Endothelial cell of umbilical vein (primary cell): Measurements from ENCODE around the gene LOXL1. TPM values are rescaled to one million over a fixed set of nuclear protein-coding genes. Genes with fewer than 3 reads are reported as not detected.

ENCODE experiments used
- BruUV-seq: library from RNA; stranded (reverse); fragments of 400-500 nt; replicated peaks from 2 replicates; lab custom pipeline; 2021; lab: Mats Ljungman, UMichigan
- CTCF ChIA-PET: fragments of 300-600, 350-600 bp; sonication (Branson Sonifier 250); formaldehyde crosslinking; loops from one replicate; lab custom pipeline; 2021; ENCODE audit warnings: antibody characterized with exemption, inconsistent platforms; lab: Charles Lee
- POLR2A ChIA-PET: fragments of 300-600, 350-600 bp; sonication (Branson Sonifier 250); formaldehyde crosslinking; loops from one replicate; lab custom pipeline; 2021; ENCODE audit warnings: antibody characterized with exemption, inconsistent platforms; lab: Charles Lee
- DNase-seq: peaks from one replicate; pipeline ENCODE4 v3.0.0-alpha.2; 2011; ENCODE audit warnings: low read depth, low spot score
- FAIRE-seq: peaks from 2 replicates; lab custom pipeline; 2011; peaks lifted over from hg19 to GRCh38; lab: Jason Lieb, UNC
- H2AFZ ChIP-seq: 2 replicates; pipeline ENCODE4 v1.6.0; 2012; ENCODE audit warnings: low read depth, low read length, control low read depth, inconsistent platforms
- H3K27ac ChIP-seq: 2 replicates; pipeline ENCODE4 v1.5.1; 2011; ENCODE audit warnings: low read depth, mild to moderate bottlenecking, control low read depth, low read length, moderate library complexity; ENCODE audit not compliant: insufficient read depth
- H3K27me3 ChIP-seq, 2 experiments: 2 replicates each; pipeline versions ENCODE4 v1.6.0 to v1.6.1; 2011; ENCODE audit warnings: low read length in 2 of 2, mixed read lengths in 1 of 2; ENCODE audit not compliant: control insufficient read depth in 2 of 2, insufficient read depth in 2 of 2
- H3K36me3 ChIP-seq, 2 experiments: 2 replicates in 1 of 2; 3 replicates in 1 of 2; pipeline ENCODE4 v1.5.1; 2011; ENCODE audit warnings: low read length in 2 of 2, mild to moderate bottlenecking in 1 of 2, moderate library complexity in 1 of 2; ENCODE audit not compliant: control insufficient read depth in 2 of 2, insufficient read depth in 2 of 2; ENCODE audit errors: extremely low read depth in 1 of 2
- H3K4me1 ChIP-seq: 3 replicates; pipeline ENCODE4 v1.5.1; 2011; ENCODE audit warnings: mild to moderate bottlenecking, low read length; ENCODE audit not compliant: control insufficient read depth, insufficient read depth; ENCODE audit errors: extremely low read depth
- H3K4me2 ChIP-seq: 2 replicates; pipeline ENCODE4 v1.6.1; 2011; ENCODE audit warnings: low read length, control low read depth, mixed read lengths; ENCODE audit not compliant: insufficient read depth
- H3K4me3 ChIP-seq, 3 experiments: fragments of 200-600 bp in 1 of 3; sonication (generic), shearing (Covaris generic) in 1 of 3; replicated peaks in 1 of 3; 2 replicates each; pipeline ENCODE4 v1.5.1; 2011 to 2016; ENCODE audit warnings: control low read depth in 3 of 3, low read length in 3 of 3, mild to moderate bottlenecking in 2 of 3, inconsistent platforms in 1 of 3, low read depth in 1 of 3, moderate library complexity in 1 of 3; ENCODE audit not compliant: insufficient read depth in 1 of 3
- H3K79me2 ChIP-seq: 2 replicates; pipeline ENCODE4 v1.6.0; 2012; ENCODE audit warnings: low read length, inconsistent platforms; ENCODE audit not compliant: control insufficient read depth, insufficient read depth
- H3K9ac ChIP-seq: replicated peaks from 2 replicates; pipeline ENCODE3; 2011; ENCODE audit warnings: low read length, control low read depth; ENCODE audit not compliant: insufficient read depth; ENCODE audit errors: extremely low read depth
- H3K9me1 ChIP-seq: replicated peaks from 3 replicates; pipeline ENCODE4 v1.6.0; 2011; ENCODE audit warnings: mild to moderate bottlenecking, low read length; ENCODE audit not compliant: control insufficient read depth, insufficient read depth; ENCODE audit errors: extremely low read depth
- H3K9me3 ChIP-seq: replicated peaks from 2 replicates; pipeline ENCODE4 v1.5.1; 2012; ENCODE audit warnings: low read length, inconsistent platforms; ENCODE audit not compliant: control insufficient read depth, insufficient read depth
- H4K20me1 ChIP-seq: replicated peaks from 2 replicates; pipeline ENCODE3; 2011; ENCODE audit warnings: mild to moderate bottlenecking, low read length; ENCODE audit not compliant: control insufficient read depth, insufficient read depth; ENCODE audit errors: extremely low read depth
- EZH2 ChIP-seq: IDR thresholded peaks from 2 replicates; pipeline ENCODE4 v1.6.1; 2012; ENCODE audit warnings: borderline replicate concordance, low read depth, mild to moderate bottlenecking, moderate library complexity, low read length, inconsistent platforms; ENCODE audit not compliant: severe bottlenecking
- GATA2 ChIP-seq: IDR thresholded peaks from 2 replicates; pipeline ENCODE4 v1.7.0; 2011; ENCODE audit warnings: low read depth, mild to moderate bottlenecking, moderate library complexity, mixed read lengths, low read length; ENCODE audit not compliant: insufficient read length, insufficient read depth
- MYC ChIP-seq: IDR thresholded peaks from one replicate; pipeline ENCODE4 v1.6.1; 2011; ENCODE audit warnings: mild to moderate bottlenecking, low read depth, low read length
- POLR2A ChIP-seq: IDR thresholded peaks from 2 replicates; pipeline ENCODE4 v1.6.1; 2012; ENCODE audit warnings: low read depth, mild to moderate bottlenecking, control low read depth, low read length
- POLR2AphosphoS5 ChIP-seq: IDR thresholded peaks from 2 replicates; pipeline ENCODE4 v1.6.1; 2012; ENCODE audit warnings: low read depth, mild to moderate bottlenecking, control low read depth, low read length, moderate library complexity; ENCODE audit not compliant: insufficient read depth
- dilution Hi-C: fragments of 300-500 bp; cut with MboI; formaldehyde crosslinking; loops from one replicate; pipeline ENCODE4 v1.15.0; 2019; ENCODE audit warnings: low sequenced_read_pairs; ENCODE audit not compliant: extremely low pct_ligation_motif_present
- intact Hi-C: fragments of 100-400 bp; cut with micrococcal nuclease; formaldehyde crosslinking; loops from one replicate; pipeline ENCODE4 v1.10.0; 2022
- polyA plus RNA-seq, 4 experiments: library from polyadenylated mRNA; depleted of rRNA in 3 of 4; stranded (reverse) in 3 of 4; unstranded in 1 of 4; fragments of >200 nt; gene quantifications; 2 replicates each; pipeline versions ENCODE4 v1.2.1 to v1.2.3, GENCODE V29; 2011 to 2012; ENCODE audit warnings: missing spikeins in 1 of 4
- total RNA-seq: library from RNA; stranded (reverse); gene quantifications from 2 replicates; pipeline ENCODE4 v1.2.3, GENCODE V29; 2021
- TF ChIP-seq, protein P1 (sequence below): IDR thresholded peaks from 2 replicates; pipeline ENCODE4 v1.6.1; 2011; ENCODE audit not compliant: insufficient read depth, insufficient read length
- TF ChIP-seq, protein P2 (sequence below), 2 donors: IDR thresholded peaks; 1 replicate in 1 of 2; 2 replicates in 1 of 2; pipeline ENCODE4 v1.5.1; 2011; ENCODE audit warnings: low read length in 2 of 2, mild to moderate bottlenecking in 2 of 2, moderate library complexity in 2 of 2, control low read depth in 1 of 2, inconsistent platforms in 1 of 2, low read depth in 1 of 2; ENCODE audit not compliant: insufficient read depth in 1 of 2; ENCODE audit errors: extremely low read depth in 1 of 2

The LOXL1 gene
- total and polyA plus RNA-seq, 2 donors (not counting 3 experiments of a cell fraction or from before 2014, with no cell fraction given) = 5.2 to 14.4 TPM

DNA sequence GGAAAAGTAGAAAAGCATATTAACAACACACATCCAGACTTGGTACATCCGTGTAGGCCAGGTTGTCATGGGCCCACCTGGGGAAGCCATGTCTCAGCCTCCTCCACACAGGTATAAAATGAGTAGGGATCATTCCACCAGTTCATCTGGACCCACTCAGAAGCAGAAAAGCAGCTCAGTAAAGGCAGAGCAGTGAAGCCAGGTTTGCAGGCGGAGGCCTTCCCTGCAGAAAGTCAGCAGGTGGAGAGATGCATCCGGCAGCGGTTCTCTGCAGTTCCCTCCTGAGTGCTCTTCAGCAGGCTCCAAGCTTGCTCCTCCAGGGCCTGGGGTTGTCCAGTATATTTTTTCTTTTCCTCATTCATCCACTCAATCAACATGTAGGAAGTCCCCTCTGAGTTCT lies 22.1 kb downstream of the LOXL1 start:
- DNase-seq (no peak), FAIRE-seq (no peak)
- TF ChIP-seq, protein P1, sequence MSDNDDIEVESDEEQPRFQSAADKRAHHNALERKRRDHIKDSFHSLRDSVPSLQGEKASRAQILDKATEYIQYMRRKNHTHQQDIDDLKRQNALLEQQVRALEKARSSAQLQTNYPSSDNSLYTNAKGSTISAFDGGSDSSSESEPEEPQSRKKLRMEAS = no peak
- TF ChIP-seq MYC (no peak), GATA2 (no peak), POLR2AphosphoS5 (no peak), POLR2A (no peak), EZH2 (no peak)
- TF ChIP-seq, protein P2, sequence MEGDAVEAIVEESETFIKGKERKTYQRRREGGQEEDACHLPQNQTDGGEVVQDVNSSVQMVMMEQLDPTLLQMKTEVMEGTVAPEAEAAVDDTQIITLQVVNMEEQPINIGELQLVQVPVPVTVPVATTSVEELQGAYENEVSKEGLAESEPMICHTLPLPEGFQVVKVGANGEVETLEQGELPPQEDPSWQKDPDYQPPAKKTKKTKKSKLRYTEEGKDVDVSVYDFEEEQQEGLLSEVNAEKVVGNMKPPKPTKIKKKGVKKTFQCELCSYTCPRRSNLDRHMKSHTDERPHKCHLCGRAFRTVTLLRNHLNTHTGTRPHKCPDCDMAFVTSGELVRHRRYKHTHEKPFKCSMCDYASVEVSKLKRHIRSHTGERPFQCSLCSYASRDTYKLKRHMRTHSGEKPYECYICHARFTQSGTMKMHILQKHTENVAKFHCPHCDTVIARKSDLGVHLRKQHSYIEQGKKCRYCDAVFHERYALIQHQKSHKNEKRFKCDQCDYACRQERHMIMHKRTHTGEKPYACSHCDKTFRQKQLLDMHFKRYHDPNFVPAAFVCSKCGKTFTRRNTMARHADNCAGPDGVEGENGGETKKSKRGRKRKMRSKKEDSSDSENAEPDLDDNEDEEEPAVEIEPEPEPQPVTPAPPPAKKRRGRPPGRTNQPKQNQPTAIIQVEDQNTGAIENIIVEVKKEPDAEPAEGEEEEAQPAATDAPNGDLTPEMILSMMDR (IDR thresholded peaks at IDR 0.05; ENCODE audit: extremely low read depth in 1 of 2, insufficient read depth in 1 of 2, low read depth in 1 of 2, low read length in 2 of 2) = no peak
- Histone ChIP-seq H3K4me1 (peaks cover 7% of the 10 kb centered on the region), H2AFZ (no peak overlapping the region), H3K79me2 (no peaks in the 10 kb centered on the region), H4K20me1 (no peaks in the 10 kb centered on the region), H3K9ac (no peak overlapping the region), H3K9me1 (no peaks in the 10 kb centered on the region), H3K4me2 (no peak overlapping the region), H3K9me3 (no peaks in the 10 kb centered on the region), H3K36me3 (no peaks in the 10 kb centered on the region), H3K27me3 (no peaks in the 10 kb centered on the region), H3K27ac (no peak overlapping the region), H3K4me3 (no peak overlapping the region)
- BruUV-seq = no TSS peak
- dilution Hi-C loops = no loop called here
- ChIA-PET POLR2A (no interaction called here), CTCF (interaction anchor here (0.9 to 6.9 kb wide), 6 partner anchors 19 to 373 kb away, joined by 3 to 217 read pairs (median 4); no protein-coding TSS in a partner anchor)
- intact Hi-C loops = no loop called here
